HG02759 (cell line): ENCODE data around the gene SFXN5.
A peak's percentile ranks its signal among the peaks of the same experiment; 100 is the strongest.

Experiments
- ATAC-seq: cut with Tn5 transposase; IDR thresholded peaks from one replicate; pipeline ENCODE4 v1.9.1; 2021; ENCODE audit warnings: mild to moderate bottlenecking, moderate library complexity; ENCODE audit not compliant: unreplicated experiment

The SFXN5 gene

DNA sequence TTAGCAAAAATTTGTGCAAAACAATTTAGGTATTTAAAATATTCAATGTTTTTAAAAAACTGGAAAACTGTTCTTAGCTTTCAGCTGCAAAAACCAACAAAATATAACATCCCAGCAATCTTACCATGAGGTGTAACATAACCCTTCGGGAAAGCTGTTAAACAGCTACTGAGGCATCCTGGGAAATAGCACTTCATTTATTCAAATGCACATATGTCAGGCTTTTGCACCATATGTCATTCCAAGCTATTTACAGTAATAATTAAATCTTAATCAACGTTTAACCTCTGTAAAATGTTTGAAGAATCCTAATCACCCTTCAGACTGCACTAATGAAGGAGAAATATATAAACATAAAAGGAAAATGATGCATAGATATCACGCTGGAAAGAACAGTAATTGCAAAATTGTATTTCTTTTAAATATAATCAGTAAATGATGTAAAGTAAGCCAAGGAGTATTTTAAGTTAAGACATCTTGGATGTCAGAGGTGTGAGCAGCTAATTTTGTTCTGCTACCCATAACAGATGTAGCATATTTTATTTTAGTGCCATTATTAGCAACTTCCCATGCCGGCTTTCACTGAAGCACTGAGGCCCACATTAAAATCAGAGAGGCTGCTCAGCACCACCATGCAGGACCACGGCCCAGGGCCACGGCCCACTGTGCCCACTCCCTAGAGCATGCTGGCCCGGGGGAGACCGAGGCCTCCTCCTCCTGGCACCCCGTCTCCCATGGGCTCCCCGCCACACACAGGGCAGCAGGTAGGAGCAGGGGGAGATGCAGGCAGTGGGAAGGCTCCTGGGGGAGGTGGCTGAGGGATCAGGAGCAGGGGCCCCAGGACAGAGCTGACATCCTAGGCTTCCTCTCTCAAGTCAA lies 123.3 kb downstream of the SFXN5 start:
- ATAC-seq: no peak

DNA sequence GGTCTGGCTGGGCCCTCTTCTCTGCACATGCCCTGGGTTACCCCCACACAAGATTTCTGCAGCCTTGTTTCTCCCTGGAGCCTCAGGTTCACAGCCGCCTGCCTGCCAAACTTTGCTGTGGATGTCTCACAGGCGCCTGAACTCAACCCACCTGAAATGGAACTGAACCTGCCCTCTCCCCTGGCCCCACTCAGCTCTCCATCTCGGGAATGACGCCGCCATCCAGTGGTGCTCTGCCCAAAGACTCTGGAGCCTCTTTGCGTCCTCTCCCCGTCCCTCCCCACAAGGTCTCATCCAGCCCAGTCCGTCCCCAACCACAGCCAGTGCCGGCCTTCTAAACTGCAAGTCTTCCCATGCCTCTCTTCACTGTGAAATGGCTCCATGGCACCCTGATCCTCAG lies 125.0 kb downstream of the SFXN5 start:
- ATAC-seq: no peak

DNA sequence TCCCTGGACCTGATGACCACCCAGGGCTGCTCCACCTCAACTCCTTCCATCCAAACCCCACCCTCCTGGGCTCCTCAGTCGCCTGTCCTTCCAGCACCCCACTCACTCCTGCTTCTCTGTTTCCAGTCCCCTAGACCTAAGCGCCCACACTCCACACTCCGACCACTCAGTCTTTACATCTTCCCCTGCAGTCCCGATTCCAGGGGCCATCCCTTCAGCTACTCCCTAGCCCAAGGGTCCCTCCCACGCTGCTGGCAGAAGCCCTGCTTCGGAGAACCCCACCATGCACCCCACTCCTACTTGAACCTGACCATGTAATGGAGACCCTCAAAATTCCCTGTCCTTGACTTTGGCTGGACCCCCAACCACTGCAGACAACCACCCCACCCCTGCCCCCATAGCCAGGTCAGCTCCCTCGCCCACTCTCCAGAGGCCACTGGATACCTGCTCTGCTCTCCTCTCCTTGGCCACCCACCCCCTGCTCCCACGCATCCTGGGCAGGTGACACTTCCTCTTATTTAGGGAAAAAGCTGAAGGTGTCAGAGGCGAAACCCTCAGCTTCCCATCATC lies 126.0 kb downstream of the SFXN5 start:
- ATAC-seq: no peak

DNA sequence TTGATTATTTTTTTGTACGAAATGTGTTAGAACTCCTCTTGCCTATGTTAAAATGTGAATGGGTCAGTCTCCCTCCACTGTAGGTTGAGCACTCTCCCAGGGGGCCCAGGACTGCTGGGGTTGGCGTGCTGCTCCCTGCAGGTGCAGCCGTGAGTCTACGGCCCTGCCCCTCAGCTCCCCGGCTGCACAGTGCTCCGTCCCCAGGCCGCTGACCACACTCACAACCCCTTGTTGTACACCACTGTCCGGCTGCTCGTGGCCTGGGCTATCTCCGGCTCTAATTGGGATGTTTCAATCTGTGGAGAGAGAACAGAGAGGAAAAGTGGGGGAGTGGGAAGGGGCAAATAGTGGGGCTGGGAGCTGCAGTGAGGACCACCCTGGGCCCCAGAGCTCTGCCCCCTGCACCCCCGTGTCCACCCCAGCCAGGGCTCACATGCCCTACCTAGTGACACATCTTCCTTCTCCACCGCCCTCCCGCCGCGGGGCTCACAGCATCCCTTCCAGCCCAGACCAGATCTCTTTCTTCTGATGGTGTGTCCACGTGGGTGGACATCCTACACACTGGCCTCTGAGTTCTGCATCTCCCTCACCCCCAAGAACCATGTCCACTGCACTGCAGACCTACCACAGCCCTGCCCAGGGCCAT lies 126.6 kb downstream of the SFXN5 start:
- ATAC-seq: no peak

DNA sequence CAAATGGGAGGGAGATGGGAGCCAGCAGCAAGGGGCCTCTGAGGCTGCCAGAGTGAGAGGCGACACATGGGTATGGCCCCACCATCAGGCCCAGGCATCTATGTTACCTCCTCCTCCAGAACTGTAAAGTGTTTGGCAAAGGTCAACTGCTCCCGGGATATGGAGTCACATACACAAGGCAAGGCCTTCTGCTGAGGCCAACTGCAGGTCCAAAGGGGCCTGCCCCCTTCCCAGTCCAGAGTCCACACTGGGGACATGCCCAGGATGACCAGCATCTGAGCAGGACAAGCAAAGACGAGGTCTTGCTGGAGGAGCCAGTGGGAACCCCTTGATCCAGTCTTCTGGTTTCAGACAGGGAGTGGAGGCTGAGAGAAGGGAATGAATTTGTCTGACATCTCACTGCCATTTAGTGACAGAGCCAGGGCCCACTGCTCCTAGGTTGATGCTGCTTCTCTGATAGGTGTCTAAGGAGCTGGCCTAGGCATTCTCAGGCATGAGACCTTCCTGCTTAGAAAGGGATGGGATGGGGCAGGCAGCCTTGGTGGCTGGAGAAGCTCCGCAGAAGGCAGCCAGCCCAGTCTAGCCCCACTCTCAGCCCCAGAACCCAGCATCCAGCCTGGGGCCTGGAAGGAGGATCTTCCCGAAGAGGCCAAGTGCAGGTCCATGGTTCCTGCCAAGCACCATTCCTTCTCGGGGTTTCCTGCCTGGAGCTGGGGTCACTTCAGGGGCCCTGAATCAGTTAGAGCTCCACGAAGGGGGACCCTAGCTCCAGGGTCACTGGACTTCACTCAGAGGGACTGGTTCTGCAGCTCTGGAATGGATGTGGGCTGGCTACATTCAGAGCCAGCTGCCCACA lies 127.7 kb downstream of the SFXN5 start:
- no peak for ATAC-seq

DNA sequence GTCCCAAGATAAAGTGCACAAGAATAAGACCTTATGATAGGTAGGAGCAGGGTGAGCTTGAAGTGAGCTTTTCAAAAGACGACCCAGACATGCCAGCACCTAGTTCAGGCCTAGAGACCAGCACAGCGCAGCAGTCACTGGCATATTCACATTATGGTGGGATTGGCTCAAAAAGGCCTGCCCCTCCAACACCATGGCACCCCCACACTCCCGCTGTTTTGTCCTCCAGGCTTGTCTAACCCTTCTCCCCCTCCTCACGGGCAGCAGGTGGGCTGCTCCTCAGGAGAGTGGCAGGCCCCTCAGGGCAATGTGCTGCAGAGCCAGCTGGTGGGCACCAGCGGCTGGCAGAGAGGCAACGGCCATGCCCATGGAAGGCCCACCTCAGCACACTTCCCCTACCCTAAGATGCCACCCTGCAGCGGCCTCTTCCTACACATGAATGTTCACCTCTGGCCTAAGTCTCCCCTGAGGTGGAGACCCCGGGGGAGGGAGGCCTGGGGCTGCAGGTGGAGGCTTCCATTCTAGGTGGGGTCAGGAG lies 128.6 kb downstream of the SFXN5 start:
- ATAC-seq: no peak

DNA sequence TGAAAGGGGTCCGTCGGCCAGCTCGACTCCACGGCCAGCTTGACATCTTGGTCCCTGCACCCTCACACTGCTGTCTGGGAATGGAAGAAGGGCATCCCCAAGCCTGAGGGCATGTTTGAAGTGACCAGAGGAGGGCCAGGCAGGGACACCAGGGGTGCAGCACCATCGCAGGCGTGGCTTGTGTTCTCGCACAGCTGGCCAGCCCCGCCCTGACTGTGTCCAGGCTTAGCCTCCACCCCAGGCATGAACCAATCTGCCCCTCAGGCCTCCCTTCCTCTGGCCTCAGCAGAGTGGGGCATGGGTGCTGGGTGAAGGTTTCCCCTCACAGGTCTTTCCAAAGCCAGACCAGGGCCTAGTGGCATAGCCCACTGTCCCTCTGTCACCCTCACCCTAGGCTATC lies 129.2 kb downstream of the SFXN5 start:
- no peak for ATAC-seq

DNA sequence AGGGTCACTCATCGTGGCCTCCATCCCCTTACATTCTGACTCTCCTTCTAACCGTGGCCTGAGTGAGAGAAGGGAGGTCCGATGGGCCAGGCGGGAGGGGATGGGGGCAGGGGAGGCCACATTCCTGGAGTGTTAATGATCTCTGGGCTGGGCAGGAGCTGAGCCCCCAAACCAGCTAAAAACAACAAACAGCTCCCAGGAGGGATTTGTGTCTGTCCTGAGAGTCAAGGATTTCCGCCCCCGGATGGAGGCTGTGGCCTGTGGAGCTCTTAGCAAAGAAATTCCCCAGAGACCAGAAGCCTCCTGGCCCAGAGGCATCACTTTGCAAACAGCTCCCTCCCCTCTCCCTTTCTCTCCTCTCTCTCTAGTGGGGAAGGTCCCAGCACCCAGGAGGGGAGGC lies 130.7 kb downstream of the SFXN5 start:
- ATAC-seq: no peak

DNA sequence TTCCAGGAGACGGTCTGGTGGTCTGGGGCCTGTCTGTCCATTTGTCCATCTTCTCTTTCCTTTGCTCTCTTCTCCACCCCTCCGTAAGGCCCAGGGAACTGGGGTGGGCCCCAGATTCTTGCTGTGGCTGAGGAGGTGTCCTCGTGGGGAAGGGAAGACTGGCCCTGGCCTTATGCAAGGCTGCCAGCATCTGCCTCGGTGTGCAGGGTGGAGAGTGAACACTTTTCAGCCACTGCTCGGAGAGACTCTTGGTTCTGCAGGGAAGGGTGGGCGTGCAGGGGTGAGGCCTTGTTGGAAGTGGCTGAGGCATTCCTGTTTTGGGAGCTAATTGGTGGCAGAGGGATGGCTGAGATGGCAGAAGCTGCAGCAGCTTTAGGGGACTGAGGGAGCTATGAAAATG lies 131.2 kb downstream of the SFXN5 start:
- ATAC-seq: no peak

DNA sequence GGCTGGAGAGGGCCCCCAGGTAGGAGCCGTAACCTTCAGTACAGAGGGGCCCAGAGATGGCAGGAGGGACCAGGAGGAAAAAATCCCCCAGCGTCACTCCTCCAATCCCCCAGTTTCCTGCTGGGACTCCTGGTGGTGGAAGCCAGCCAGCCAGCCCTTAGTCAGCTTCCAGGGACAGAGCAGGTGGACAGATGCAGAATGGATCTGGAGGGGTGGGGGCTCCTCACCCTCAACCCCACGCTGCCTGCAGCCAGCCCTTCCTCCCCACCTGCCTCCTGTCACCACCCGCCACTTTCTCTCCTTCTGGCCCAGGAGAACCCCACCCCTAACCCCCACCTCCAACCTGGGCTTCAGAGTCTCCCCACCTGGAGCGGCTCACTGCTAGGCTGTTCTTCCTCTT lies 133.1 kb downstream of the SFXN5 start:
- no peak for ATAC-seq

DNA sequence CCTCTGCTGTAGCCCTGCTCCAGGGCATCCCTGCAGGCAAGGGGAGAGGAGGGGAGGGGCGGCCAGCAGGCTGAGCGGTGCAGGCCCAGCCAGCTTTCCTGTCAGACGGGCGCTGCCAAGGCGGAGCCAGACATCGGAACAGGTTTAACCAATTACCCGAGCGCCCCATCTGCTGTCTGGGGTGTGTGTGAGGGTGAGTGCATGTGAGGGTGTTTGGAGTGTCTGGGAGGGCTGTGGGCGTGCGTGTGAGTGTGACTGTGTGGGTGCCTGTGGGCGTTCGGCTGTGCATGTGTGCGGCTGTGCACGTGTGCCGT lies 134.2 kb downstream of the SFXN5 start:
- ATAC-seq: no peak

DNA sequence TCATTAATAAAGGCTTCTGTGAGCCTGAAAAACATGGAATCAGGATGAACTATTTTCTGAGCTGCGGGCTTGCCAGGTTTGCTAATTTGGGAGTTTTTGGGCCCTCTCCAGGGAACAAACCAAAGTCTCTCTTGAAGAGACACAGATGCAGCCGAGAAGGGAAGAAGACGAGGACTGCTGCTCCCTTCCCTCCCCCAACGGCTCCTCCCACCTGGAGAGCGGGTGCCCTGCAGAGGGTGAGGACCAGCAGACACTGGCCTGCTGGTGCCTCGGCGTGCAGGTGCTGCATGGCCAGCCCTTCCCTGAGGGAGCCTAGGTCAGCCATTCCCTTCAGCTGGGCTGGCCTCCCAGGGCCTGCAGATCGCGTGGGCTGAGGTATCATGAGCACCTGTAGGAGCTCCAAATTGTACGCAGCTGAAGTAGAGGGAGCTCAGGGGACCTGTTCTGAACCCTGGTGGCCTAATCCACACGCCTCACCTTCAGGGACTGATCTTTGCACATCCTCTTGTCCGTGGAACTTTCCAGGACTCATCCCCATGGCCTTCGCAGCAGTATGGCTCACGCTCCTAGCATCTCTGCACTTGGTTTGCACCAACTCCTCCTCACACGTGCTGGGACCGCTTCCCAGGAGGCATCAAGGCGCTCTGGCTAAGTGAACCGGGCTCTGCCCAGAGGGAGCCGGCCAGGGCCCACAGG lies 134.7 kb downstream of the SFXN5 start:
- ATAC-seq: no peak

DNA sequence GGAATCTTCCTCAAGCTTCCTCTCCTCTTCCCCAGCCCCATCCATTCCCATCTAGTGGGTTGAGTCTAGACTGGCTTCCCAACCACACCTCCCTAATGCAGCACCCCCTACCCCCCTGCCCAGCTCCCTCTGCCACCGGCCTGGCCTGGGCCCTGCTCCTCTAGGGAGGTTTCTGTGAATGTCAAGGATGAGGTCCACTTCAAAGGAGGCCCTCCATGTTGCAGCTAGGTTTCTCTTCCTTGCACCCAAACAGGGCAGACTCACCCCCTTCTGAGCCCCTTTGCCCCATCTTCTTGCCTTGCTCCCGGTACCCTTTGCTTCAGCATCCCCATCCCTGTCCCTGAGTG lies 135.9 kb downstream of the SFXN5 start:
- no peak for ATAC-seq

DNA sequence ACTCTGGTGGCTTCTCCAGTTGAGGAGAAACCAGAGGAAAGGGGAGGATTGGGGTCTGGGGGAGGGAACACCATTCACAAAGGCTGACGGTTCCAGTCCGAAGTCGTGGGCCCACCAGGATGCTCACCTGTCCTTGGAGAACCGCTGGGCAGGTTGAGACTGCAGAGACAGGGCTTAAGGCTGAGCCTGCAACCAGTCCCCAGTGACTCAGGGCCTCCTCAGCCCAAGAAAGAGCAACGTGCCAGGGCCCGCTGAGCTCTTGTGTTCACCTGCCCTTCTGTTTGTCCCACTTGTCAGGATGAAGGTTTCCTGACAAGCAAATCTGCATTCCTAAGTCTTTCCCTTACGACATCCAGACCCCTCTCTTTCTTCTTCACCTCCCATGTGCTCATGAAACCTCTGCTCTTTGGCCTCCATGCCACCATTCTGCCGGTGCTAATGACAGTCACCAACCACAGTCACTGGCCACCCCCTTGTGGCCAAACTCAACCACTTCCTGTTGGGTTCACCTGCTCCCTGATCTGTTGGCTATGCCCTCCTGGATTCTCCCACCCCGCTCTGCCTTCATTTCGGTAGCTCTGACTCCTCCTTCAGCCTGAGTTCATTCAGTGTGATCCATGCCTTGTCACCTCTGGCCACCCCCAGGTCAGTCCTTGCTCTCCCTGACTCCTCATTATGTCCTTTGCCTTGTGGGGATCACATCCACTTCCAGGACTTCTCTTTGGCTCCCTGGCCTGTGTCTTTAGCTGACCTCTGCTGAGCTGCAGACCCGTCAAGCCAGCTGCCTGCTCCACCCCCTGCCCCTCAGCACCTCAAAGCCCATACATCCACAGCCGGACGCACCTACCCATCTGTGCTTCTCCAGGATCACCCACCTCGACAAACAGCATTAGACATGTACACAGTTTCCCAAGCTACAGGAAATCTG lies 136.6 kb downstream of the SFXN5 start:
- peak; percentile 68 for ATAC-seq

DNA sequence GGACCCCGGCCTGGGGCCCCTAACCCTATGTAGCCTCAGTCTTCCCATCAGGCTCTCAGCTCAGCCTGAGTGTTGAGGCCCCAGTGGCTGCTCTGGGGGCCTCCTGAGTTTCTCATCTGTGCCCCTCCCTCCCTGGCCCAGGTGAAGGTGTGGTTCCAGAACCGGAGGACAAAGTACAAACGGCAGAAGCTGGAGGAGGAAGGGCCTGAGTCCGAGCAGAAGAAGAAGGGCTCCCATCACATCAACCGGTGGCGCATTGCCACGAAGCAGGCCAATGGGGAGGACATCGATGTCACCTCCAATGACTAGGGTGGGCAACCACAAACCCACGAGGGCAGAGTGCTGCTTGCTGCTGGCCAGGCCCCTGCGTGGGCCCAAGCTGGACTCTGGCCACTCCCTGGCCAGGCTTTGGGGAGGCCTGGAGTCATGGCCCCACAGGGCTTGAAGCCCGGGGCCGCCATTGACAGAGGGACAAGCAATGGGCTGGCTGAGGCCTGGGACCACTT lies 137.8 kb downstream of the SFXN5 start:
- no peak for ATAC-seq

DNA sequence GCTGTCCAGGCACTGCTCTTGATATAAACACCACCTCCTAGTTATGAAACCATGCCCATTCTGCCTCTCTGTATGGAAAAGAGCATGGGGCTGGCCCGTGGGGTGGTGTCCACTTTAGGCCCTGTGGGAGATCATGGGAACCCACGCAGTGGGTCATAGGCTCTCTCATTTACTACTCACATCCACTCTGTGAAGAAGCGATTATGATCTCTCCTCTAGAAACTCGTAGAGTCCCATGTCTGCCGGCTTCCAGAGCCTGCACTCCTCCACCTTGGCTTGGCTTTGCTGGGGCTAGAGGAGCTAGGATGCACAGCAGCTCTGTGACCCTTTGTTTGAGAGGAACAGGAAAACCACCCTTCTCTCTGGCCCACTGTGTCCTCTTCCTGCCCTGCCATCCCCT lies 138.3 kb downstream of the SFXN5 start:
- no peak for ATAC-seq

DNA sequence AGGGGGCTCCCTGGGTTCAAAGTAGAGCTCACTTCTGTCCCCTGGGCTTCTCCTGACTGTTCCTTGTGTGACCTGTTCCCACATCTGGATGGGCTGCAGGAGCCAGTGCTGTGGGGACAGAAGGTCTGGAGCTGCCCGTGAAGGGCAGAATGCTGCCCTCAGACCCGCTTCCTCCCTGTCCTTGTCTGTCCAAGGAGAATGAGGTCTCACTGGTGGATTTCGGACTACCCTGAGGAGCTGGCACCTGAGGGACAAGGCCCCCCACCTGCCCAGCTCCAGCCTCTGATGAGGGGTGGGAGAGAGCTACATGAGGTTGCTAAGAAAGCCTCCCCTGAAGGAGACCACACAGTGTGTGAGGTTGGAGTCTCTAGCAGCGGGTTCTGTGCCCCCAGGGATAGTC lies 138.7 kb downstream of the SFXN5 start:
- no peak for ATAC-seq

DNA sequence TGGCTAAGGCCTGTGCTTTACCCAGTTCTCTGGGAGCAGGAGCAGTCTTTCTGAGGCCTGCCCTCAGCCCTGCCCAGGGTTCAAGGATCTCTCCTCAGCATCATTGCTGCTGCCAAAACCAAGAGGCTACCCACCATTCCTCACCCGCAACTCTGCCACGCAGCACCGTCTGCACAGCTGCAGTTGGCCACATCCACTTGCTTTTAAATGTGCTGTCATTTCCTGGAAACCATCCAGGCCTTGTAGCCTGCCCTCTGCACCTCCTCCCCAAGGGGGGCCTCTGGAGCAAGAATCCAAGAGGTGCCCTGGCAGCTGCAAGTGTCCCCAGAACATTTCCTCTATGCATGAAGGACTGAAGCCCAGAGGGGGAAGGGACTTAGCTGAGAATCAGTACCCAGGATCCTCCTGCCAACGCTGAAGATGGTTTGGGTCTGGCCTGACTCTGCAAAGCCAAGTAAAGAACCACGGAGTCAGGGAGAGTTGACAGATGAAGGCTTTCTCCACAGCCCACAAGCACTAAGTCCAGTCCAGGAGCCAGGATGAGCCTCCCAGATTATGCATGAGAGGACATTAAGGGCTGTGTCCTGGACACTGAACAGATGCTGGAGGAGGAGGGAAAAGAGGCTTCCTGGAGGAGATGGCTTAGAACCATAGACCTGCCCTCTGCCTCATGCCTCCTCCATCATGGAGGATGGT lies 139.3 kb downstream of the SFXN5 start:
- no peak for ATAC-seq
